PC-9 (cell line): ENCODE results near the gene TGFB1. TPM values are rescaled to one million over a fixed set of nuclear protein-coding genes. Genes with fewer than 3 reads are reported as not detected.

Experiments used
- BruUV-seq: library from RNA; stranded (reverse); fragments of 400-500 nt; replicated peaks from 2 replicates; lab custom pipeline; 2021; lab: Mats Ljungman, UMichigan
- CTCF ChIA-PET: fragments of 300-600 bp; sonication (Branson Sonifier 250); formaldehyde crosslinking; loops from one replicate; lab custom pipeline; 2022; ENCODE audit warnings: antibody characterized with exemption; lab: Charles Lee
- POLR2A ChIA-PET: fragments of 300-600 bp; sonication (Branson Sonifier 250); formaldehyde crosslinking; loops from one replicate; lab custom pipeline; 2022; ENCODE audit warnings: antibody characterized with exemption; ENCODE audit not compliant: unreplicated experiment; lab: Charles Lee
- DNase-seq, 2 experiments: peaks; one replicate each; pipeline versions ENCODE4 v3.0.0 to v3.0.0-alpha.2; 2015 to 2022; ENCODE audit warnings: mixed read lengths in 1 of 2
- H2AFZ ChIP-seq: fragments of 200-600 bp; sonication (generic); 2 replicates; pipeline ENCODE4 v1.8.1; 2017; ENCODE audit warnings: antibody characterized with exemption
- H3F3A ChIP-seq: fragments of 200-600 bp; sonication (generic); 2 replicates; pipeline ENCODE4 v1.8.1; 2017; ENCODE audit warnings: antibody characterized with exemption, mild to moderate bottlenecking, low read depth; ENCODE audit not compliant: insufficient read depth
- H3K27ac ChIP-seq: fragments of 200-600 bp; sonication (generic); 2 replicates; pipeline ENCODE4 v1.6.1; 2016; ENCODE audit warnings: mixed run types
- H3K27me3 ChIP-seq: fragments of 200-600 bp; sonication (generic); 2 replicates; pipeline ENCODE4 v1.6.1; 2016; ENCODE audit warnings: low read depth, mixed run types; ENCODE audit not compliant: insufficient read depth
- H3K36me3 ChIP-seq: fragments of 200-600 bp; sonication (generic); 2 replicates; pipeline ENCODE4 v1.6.1; 2016; ENCODE audit warnings: low read depth, mixed run types
- H3K4me1 ChIP-seq: fragments of 200-600 bp; sonication (generic); replicated peaks from 2 replicates; pipeline ENCODE4 v1.6.1; 2016; ENCODE audit warnings: mixed run types; ENCODE audit not compliant: insufficient read depth
- H3K4me2 ChIP-seq: fragments of 200-600 bp; sonication (generic); 2 replicates; pipeline ENCODE4 v1.6.1; 2017; ENCODE audit warnings: mixed run types
- H3K4me3 ChIP-seq: fragments of 200-600 bp; sonication (generic); 2 replicates; pipeline ENCODE4 v1.6.1; 2016; ENCODE audit warnings: mixed run types
- H3K79me2 ChIP-seq: fragments of 200-600 bp; sonication (generic); 2 replicates; pipeline ENCODE4 v1.6.1; 2017; ENCODE audit warnings: low read depth, mixed run types
- H3K9me2 ChIP-seq: fragments of 200-600 bp; sonication (generic); 2 replicates; pipeline ENCODE4 v1.8.1; 2017; ENCODE audit warnings: mild to moderate bottlenecking; ENCODE audit not compliant: insufficient read depth
- H3K9me3 ChIP-seq: fragments of 200-600 bp; sonication (generic); 2 replicates; pipeline ENCODE4 v1.8.1; 2016; ENCODE audit warnings: low read depth; ENCODE audit not compliant: insufficient read depth
- H4K20me1 ChIP-seq: fragments of 200-600 bp; sonication (generic); 2 replicates; pipeline ENCODE4 v1.8.1; 2017; ENCODE audit not compliant: insufficient read depth
- EZH2 ChIP-seq: fragments of 200-600 bp; sonication (generic); IDR thresholded peaks from 2 replicates; pipeline ENCODE4 v1.8.0; 2017; ENCODE audit warnings: antibody characterized with exemption, low read depth
- intact Hi-C: fragments of 100-400 bp; cut with micrococcal nuclease; formaldehyde crosslinking; loops from one replicate; pipeline ENCODE4 v1.10.0; 2022; ENCODE audit not compliant: unreplicated experiment
- total RNA-seq: library from RNA; stranded (reverse); gene quantifications from 2 replicates; pipeline ENCODE4 v1.2.3, GENCODE V29; 2021
- TF ChIP-seq, protein P1 (sequence below): fragments of 200-600 bp; sonication (generic); conservative IDR thresholded peaks from 2 replicates; pipeline ENCODE4 v1.6.1; 2017; ENCODE audit warnings: mixed run types, antibody characterized with exemption, mild to moderate bottlenecking, moderate library complexity

TGFB1 gene
- total RNA-seq, 1 experiment from 2014 or later, result 67.9 TPM

DNA sequence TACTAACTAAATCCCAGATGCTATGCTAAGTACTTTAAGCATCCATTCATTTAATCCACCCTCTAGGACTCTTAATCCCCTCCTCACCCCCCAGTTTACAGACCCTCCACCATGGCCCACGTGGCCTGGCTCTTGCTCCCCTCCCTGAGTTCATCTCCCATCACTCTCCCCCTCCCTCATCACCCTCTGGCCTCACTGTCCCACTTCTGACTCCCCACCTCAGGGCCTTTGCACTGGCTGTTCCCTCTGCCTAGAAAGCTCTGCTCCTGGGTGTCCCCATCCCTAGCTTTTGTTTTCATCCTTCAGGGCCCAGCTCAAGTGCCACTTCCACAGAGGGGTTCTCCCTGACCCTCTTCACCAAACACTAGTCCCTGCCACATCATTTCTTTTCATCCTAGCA, 6.0 kb upstream of the TGFB1 start:
- Histone ChIP-seq H3F3A (peaks cover 13% of the 10 kb centered on the region; the same call in 1 of the 2 replicates), H3K27me3 (no peaks in the 10 kb centered on the region), H3K4me2 (no peak overlapping the region), H2AFZ (no peak overlapping the region), H3K27ac (no peak overlapping the region), H3K36me3 (no peaks in the 10 kb centered on the region), H3K4me1 (peaks cover 6% of the 10 kb centered on the region; the same call in 1 of the 2 replicates), H4K20me1 (no peaks in the 10 kb centered on the region), H3K4me3 (no peak overlapping the region), H3K79me2 (peaks cover 5% of the 10 kb centered on the region; the same call in 1 of the 2 replicates), H3K9me2 (no peaks in the 10 kb centered on the region), H3K9me3 (no peaks in the 10 kb centered on the region)
- TF ChIP-seq EZH2, result no peak
- TF ChIP-seq, protein P1, sequence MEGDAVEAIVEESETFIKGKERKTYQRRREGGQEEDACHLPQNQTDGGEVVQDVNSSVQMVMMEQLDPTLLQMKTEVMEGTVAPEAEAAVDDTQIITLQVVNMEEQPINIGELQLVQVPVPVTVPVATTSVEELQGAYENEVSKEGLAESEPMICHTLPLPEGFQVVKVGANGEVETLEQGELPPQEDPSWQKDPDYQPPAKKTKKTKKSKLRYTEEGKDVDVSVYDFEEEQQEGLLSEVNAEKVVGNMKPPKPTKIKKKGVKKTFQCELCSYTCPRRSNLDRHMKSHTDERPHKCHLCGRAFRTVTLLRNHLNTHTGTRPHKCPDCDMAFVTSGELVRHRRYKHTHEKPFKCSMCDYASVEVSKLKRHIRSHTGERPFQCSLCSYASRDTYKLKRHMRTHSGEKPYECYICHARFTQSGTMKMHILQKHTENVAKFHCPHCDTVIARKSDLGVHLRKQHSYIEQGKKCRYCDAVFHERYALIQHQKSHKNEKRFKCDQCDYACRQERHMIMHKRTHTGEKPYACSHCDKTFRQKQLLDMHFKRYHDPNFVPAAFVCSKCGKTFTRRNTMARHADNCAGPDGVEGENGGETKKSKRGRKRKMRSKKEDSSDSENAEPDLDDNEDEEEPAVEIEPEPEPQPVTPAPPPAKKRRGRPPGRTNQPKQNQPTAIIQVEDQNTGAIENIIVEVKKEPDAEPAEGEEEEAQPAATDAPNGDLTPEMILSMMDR, result no peak
- ChIA-PET CTCF (interaction anchor here (0.5 to 0.7 kb wide), 2 partner anchors 21 to 451 kb away, joined by 3 to 8 read pairs; no protein-coding TSS in a partner anchor), POLR2A (no interaction called here)
- BruUV-seq, result no TSS peak
- no peak for DNase-seq
- intact Hi-C loops, result loop anchor here (10.0 kb wide), 1 partner anchor 75 kb away; the partner anchor contains the start of gene DMAC2

- intact Hi-C loops, result loop anchor here (10.0 kb wide), 1 partner anchor 77 kb away; the partner anchor contains the start of gene DMAC2
These were observed 4.0 kb upstream of the TGFB1 start for GRCh38 chr19:41357746-41358145.

GRCh38 chr19:41356984-41357739, 3.4 kb upstream of the TGFB1 start:
- Histone ChIP-seq H3K4me1 (no peaks in the 10 kb centered on the region), H3K27me3 (no peaks in the 10 kb centered on the region), H3K27ac (no peak overlapping the region), H3K36me3 (no peaks in the 10 kb centered on the region), H3K4me3 (no peak overlapping the region), H3K4me2 (no peak overlapping the region), H3F3A (peaks cover 8% of the 10 kb centered on the region; the same call in 1 of the 2 replicates), H2AFZ (no peak overlapping the region), H3K9me3 (no peaks in the 10 kb centered on the region), H4K20me1 (no peaks in the 10 kb centered on the region), H3K79me2 (no peaks in the 10 kb centered on the region; the same call in 1 of the 2 replicates), H3K9me2 (no peaks in the 10 kb centered on the region)
- intact Hi-C loops, result loop anchor here (10.0 kb wide), 1 partner anchor 78 kb away; the partner anchor contains the start of gene DMAC2
- ChIA-PET CTCF (no interaction called here), POLR2A (no interaction called here)
- no peak for DNase-seq
- TF ChIP-seq, protein P1, result no peak
- TF ChIP-seq EZH2, result no peak
- no TSS peak for BruUV-seq

More at GRCh38 chr19:41357746-41358145, 4.0 kb upstream of the TGFB1 start:
- Histone ChIP-seq H3K27ac (no peak overlapping the region), H2AFZ (no peak overlapping the region), H3K4me1 (no peaks in the 10 kb centered on the region; the same call in 1 of the 2 replicates), H3K9me3 (no peaks in the 10 kb centered on the region), H3K36me3 (no peaks in the 10 kb centered on the region), H3F3A (peaks cover 9% of the 10 kb centered on the region; the same call in 1 of the 2 replicates), H3K27me3 (no peaks in the 10 kb centered on the region), H3K9me2 (no peaks in the 10 kb centered on the region), H3K4me2 (no peak overlapping the region), H3K4me3 (no peak overlapping the region), H3K79me2 (no peaks in the 10 kb centered on the region; the same call in 1 of the 2 replicates), H4K20me1 (no peaks in the 10 kb centered on the region)
- ChIA-PET CTCF (no interaction called here), POLR2A (no interaction called here)
- TF ChIP-seq, protein P1, result no peak
- TF ChIP-seq EZH2, result no peak
- no peak for DNase-seq
- BruUV-seq, result no TSS peak
